HFFc6 (cell line): ENCODE measurements around the gene PLCL1. TPM values are rescaled to one million over a fixed set of nuclear protein-coding genes. Genes with fewer than 3 reads are reported as not detected.

Experiments
- DNase-seq: peaks from one replicate; pipeline ENCODE4 v3.0.0-alpha.2; 2018
- H3K27ac Mint-ChIP-seq: 2 replicates; pipeline ENCODE4 v1.8.0; 2020; ENCODE audit warnings: mild to moderate bottlenecking, mixed read lengths
- H3K27me3 Mint-ChIP-seq: 2 replicates; pipeline ENCODE4 v1.8.0; 2021; ENCODE audit warnings: mild to moderate bottlenecking, moderate library complexity, mixed read lengths; ENCODE audit not compliant: insufficient read depth
- H3K36me3 Mint-ChIP-seq: 2 replicates; pipeline ENCODE4 v1.8.0; 2021; ENCODE audit warnings: low read depth, mixed read lengths
- H3K4me1 Mint-ChIP-seq: 2 replicates; pipeline ENCODE4 v1.8.0; 2020; ENCODE audit warnings: low read depth, mixed read lengths
- H3K4me3 Mint-ChIP-seq: 2 replicates; pipeline ENCODE4 v1.8.0; 2020; ENCODE audit warnings: mild to moderate bottlenecking, moderate library complexity, mixed read lengths
- H3K9me3 Mint-ChIP-seq: 2 replicates; pipeline ENCODE4 v1.8.0; 2020; ENCODE audit warnings: mild to moderate bottlenecking, mixed read lengths
- total RNA-seq, 6 experiments: library from RNA; stranded (reverse); fragmentation: NEBNext Ultra II Directional; extraction: Animal tissue kit (Norgen Biotek cat#: 25700); gene quantifications; 2 replicates in 1 of 6; 3 replicates in 5 of 6; pipeline ENCODE4 v1.2.3, GENCODE V29; 2021
- TF ChIP-seq, protein P1 (sequence below): fragments of 200-600 bp; sonication (generic); IDR thresholded peaks from 2 replicates; pipeline ENCODE4 v1.5.0; 2021; ENCODE audit warnings: antibody characterized with exemption, mild to moderate bottlenecking

PLCL1 gene
- total RNA-seq, 6 experiments from 2014 or later = 0.03 to 0.14 (median 0.12) TPM; not detected in 2

DNA sequence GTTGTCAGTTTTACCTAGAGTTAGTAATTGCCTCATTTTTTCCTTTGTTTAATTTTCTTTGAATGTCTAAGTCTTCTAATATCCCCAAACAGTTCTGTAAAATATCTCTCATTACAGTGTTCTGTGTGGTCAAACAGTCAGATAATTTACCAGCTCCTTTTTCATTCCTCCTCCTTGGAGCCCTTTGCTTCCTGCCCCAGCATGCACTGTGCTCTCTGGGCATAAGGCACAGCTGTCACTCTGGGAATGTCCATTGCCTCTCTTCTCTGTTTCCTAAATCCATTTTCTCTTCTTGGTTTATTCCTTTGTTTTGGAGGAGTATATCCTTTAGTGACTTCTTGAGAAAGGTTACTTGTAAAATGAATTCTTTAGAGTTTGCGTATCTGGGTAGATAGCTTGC lies 139.3 kb downstream of the PLCL1 start:
- peaks cover 5% of the 10 kb centered on the region; the same call in 1 of the 2 replicates for H3K27me3 Mint-ChIP-seq
- H3K36me3 Mint-ChIP-seq = no peaks in the 10 kb centered on the region; the same call in 1 of the 2 replicates
- H3K9me3 Mint-ChIP-seq = no peaks in the 10 kb centered on the region; the same call in 1 of the 2 replicates
- no peak overlapping the region for H3K27ac Mint-ChIP-seq
- H3K4me3 Mint-ChIP-seq = no peak overlapping the region
- no peaks in the 10 kb centered on the region for H3K4me1 Mint-ChIP-seq
- TF ChIP-seq, protein P1, sequence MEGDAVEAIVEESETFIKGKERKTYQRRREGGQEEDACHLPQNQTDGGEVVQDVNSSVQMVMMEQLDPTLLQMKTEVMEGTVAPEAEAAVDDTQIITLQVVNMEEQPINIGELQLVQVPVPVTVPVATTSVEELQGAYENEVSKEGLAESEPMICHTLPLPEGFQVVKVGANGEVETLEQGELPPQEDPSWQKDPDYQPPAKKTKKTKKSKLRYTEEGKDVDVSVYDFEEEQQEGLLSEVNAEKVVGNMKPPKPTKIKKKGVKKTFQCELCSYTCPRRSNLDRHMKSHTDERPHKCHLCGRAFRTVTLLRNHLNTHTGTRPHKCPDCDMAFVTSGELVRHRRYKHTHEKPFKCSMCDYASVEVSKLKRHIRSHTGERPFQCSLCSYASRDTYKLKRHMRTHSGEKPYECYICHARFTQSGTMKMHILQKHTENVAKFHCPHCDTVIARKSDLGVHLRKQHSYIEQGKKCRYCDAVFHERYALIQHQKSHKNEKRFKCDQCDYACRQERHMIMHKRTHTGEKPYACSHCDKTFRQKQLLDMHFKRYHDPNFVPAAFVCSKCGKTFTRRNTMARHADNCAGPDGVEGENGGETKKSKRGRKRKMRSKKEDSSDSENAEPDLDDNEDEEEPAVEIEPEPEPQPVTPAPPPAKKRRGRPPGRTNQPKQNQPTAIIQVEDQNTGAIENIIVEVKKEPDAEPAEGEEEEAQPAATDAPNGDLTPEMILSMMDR = no peak
- DNase-seq = no peak

GRCh38 chr2:197944416-197945096 lies 140.2 kb downstream of the PLCL1 start:
- H3K27ac Mint-ChIP-seq = no peak overlapping the region
- no peaks in the 10 kb centered on the region; the same call in 1 of the 2 replicates for H3K9me3 Mint-ChIP-seq
- H3K27me3 Mint-ChIP-seq = peaks cover 7% of the 10 kb centered on the region; the same call in 1 of the 2 replicates
- H3K4me1 Mint-ChIP-seq = no peaks in the 10 kb centered on the region
- H3K36me3 Mint-ChIP-seq = no peaks in the 10 kb centered on the region; the same call in 1 of the 2 replicates
- no peak for DNase-seq
- TF ChIP-seq, protein P1 = no peak
- H3K4me3 Mint-ChIP-seq = no peak overlapping the region

GRCh38 chr2:197946562-197946961 lies 142.2 kb downstream of the PLCL1 start:
- H3K4me1 Mint-ChIP-seq = no peaks in the 10 kb centered on the region
- DNase-seq = no peak

GRCh38 chr2:197947219-197947757 lies 142.9 kb downstream of the PLCL1 start:
- H3K36me3 Mint-ChIP-seq = no peaks in the 10 kb centered on the region
- H3K27me3 Mint-ChIP-seq = peaks cover 4% of the 10 kb centered on the region; the same call in 1 of the 2 replicates
- no peaks in the 10 kb centered on the region for H3K4me1 Mint-ChIP-seq
- H3K27ac Mint-ChIP-seq = no peak overlapping the region
- TF ChIP-seq, protein P1 = no peak
- no peak for DNase-seq
- H3K4me3 Mint-ChIP-seq = no peak overlapping the region
- no peaks in the 10 kb centered on the region; the same call in 1 of the 2 replicates for H3K9me3 Mint-ChIP-seq

More at GRCh38 chr2:197946562-197946961, 142.2 kb downstream of the PLCL1 start:
- TF ChIP-seq, protein P1 = no peak
- no peaks in the 10 kb centered on the region; the same call in 1 of the 2 replicates for H3K36me3 Mint-ChIP-seq
- no peaks in the 10 kb centered on the region; the same call in 1 of the 2 replicates for H3K9me3 Mint-ChIP-seq
- no peak overlapping the region for H3K27ac Mint-ChIP-seq
- H3K4me3 Mint-ChIP-seq = no peak overlapping the region
- H3K27me3 Mint-ChIP-seq = peaks cover 7% of the 10 kb centered on the region; the same call in 1 of the 2 replicates

- peaks cover 2% of the 10 kb centered on the region; the same call in 1 of the 2 replicates for H3K27me3 Mint-ChIP-seq
- H3K9me3 Mint-ChIP-seq = peaks cover 6% of the 10 kb centered on the region; the same call in 1 of the 2 replicates
- H3K4me3 Mint-ChIP-seq = no peak overlapping the region
- no peak for DNase-seq
- H3K27ac Mint-ChIP-seq = no peak overlapping the region
- TF ChIP-seq, protein P1 = no peak
- no peaks in the 10 kb centered on the region for H3K36me3 Mint-ChIP-seq
- no peaks in the 10 kb centered on the region for H3K4me1 Mint-ChIP-seq
Measured at GRCh38 chr2:197949224-197949623, 144.8 kb downstream of the PLCL1 start.
